B cell (primary cell): ENCODE measurements around the gene ITPR1. TPM values are rescaled to one million over a fixed set of nuclear protein-coding genes. Genes with fewer than 3 reads are reported as not detected.

Experiments
- ATAC-seq: fragments of 200-7000 bp; cut with Tn5 transposase; one replicate; pipeline ENCODE4 v1.10.0; 2021; ENCODE audit warnings: low read depth, mild to moderate bottlenecking, moderate number of reproducible peaks, moderate library complexity
- CTCF ChIA-PET: fragments of 350-600 bp; sonication (Branson Sonifier 250); formaldehyde crosslinking; loops from one replicate; lab custom pipeline; 2021; ENCODE audit warnings: antibody characterized with exemption, inconsistent platforms; lab: Charles Lee
- POLR2A ChIA-PET: fragments of 350-600 bp; sonication (Branson Sonifier 250); formaldehyde crosslinking; loops from one replicate; lab custom pipeline; 2021; ENCODE audit warnings: antibody characterized with exemption; lab: Charles Lee
- DNase-seq: peaks from one replicate; pipeline ENCODE4 v3.0.0; 2013
- H2AFZ ChIP-seq: 2 replicates; pipeline ENCODE4 v1.6.1; 2012; ENCODE audit warnings: mild to moderate bottlenecking, low read depth, low read length; ENCODE audit not compliant: insufficient read depth, poor library complexity, severe bottlenecking
- H3K27ac ChIP-seq, 2 donors: 1 replicate in 1 of 2; 2 replicates in 1 of 2; pipeline ENCODE4 v1.5.1; 2012 to 2013; ENCODE audit warnings: low read length in 2 of 2, mild to moderate bottlenecking in 2 of 2, moderate library complexity in 1 of 2
- H3K27me3 ChIP-seq, 4 experiments: fragments of 200-600 bp in 1 of 4; sonication (generic) in 1 of 4; replicated peaks in 1 of 4; 1 replicate in 2 of 4; 2 replicates in 2 of 4; pipeline versions ENCODE4 v1.6.1 to v1.7.0; 2013 to 2016; ENCODE audit warnings: low read length in 3 of 4, mild to moderate bottlenecking in 2 of 4, mixed read lengths in 1 of 4, moderate library complexity in 1 of 4; ENCODE audit not compliant: insufficient read depth in 4 of 4, control insufficient read depth in 3 of 4; ENCODE audit errors: control extremely low read depth in 1 of 4
- H3K36me3 ChIP-seq, 2 experiments: replicated peaks in 1 of 2; 1 replicate in 1 of 2; 2 replicates in 1 of 2; pipeline versions ENCODE4 v1.6.1 to v1.7.1; 2013; ENCODE audit warnings: low read length in 1 of 2; ENCODE audit not compliant: insufficient read depth in 2 of 2, control insufficient read depth in 1 of 2; ENCODE audit errors: control extremely low read depth in 1 of 2, extremely low read depth in 1 of 2
- H3K4me1 ChIP-seq, 2 donors: fragments of 200-600 bp in 1 of 2; sonication (generic) in 1 of 2; 1 replicate in 1 of 2; 2 replicates in 1 of 2; pipeline versions ENCODE4 v1.5.1 to v1.6.1; 2013 to 2017; ENCODE audit warnings: low read length in 2 of 2; ENCODE audit not compliant: control insufficient read depth in 2 of 2, insufficient read depth in 2 of 2
- H3K4me2 ChIP-seq: replicated peaks from 2 replicates; pipeline ENCODE3; 2012; ENCODE audit warnings: mild to moderate bottlenecking, low read depth, low read length; ENCODE audit not compliant: poor library complexity, severe bottlenecking
- H3K4me3 ChIP-seq, 5 experiments: fragments of 200-600 bp in 1 of 5; sonication (generic) in 1 of 5; 1 replicate in 3 of 5; 2 replicates in 2 of 5; pipeline versions ENCODE4 v1.5.1 to v1.7.0; 2011 to 2016; ENCODE audit warnings: low read length in 4 of 5, mild to moderate bottlenecking in 4 of 5, low read depth in 2 of 5, control low read depth in 1 of 5, moderate library complexity in 1 of 5; ENCODE audit not compliant: insufficient read depth in 1 of 5; ENCODE audit errors: control extremely low read depth in 1 of 5, extremely low read depth in 1 of 5
- H3K79me2 ChIP-seq: fragments of 200-600 bp; sonication (generic); one replicate; pipeline ENCODE4 v1.6.0; 2016; ENCODE audit warnings: low read length; ENCODE audit not compliant: control insufficient read depth, insufficient read depth
- H3K9ac ChIP-seq: fragments of 200-600 bp; sonication (generic); 2 replicates; pipeline ENCODE4 v1.6.1; 2017; ENCODE audit warnings: mild to moderate bottlenecking, low read length, moderate library complexity
- H3K9me3 ChIP-seq, 3 donors: one replicate each; pipeline versions ENCODE4 v1.6.1 to v1.7.1; 2013; ENCODE audit warnings: low read length in 2 of 3; ENCODE audit not compliant: control insufficient read depth in 2 of 3, insufficient read depth in 1 of 3; ENCODE audit errors: control extremely low read depth in 1 of 3
- H4K20me1 ChIP-seq: 2 replicates; pipeline ENCODE4 v1.6.0; 2012; ENCODE audit warnings: mild to moderate bottlenecking, low read length; ENCODE audit not compliant: insufficient read depth, control insufficient read depth, poor library complexity, severe bottlenecking
- H3K27ac Mint-ChIP-seq: one replicate; pipeline ENCODE4 v1.8.0; 2021; ENCODE audit warnings: mixed read lengths
- H3K27me3 Mint-ChIP-seq: one replicate; pipeline ENCODE4 v1.8.0; 2021; ENCODE audit warnings: mixed read lengths
- H3K4me1 Mint-ChIP-seq: one replicate; pipeline ENCODE4 v1.8.0; 2021; ENCODE audit warnings: mixed read lengths
- H3K4me3 Mint-ChIP-seq: one replicate; pipeline ENCODE4 v1.8.0; 2021; ENCODE audit warnings: mixed read lengths
- H3K9me3 Mint-ChIP-seq: one replicate; pipeline ENCODE4 v1.8.0; 2022; ENCODE audit warnings: mixed read lengths; ENCODE audit not compliant: insufficient read depth
- CTCF ChIP-seq: fragments of 200-600 bp; IDR thresholded peaks from one replicate; pipeline ENCODE4 v1.8.0; 2022; ENCODE audit warnings: antibody characterized with exemption, mild to moderate bottlenecking
- EZH2 ChIP-seq: IDR thresholded peaks from 2 replicates; pipeline ENCODE4 v1.6.1; 2012; ENCODE audit warnings: borderline replicate concordance, low read depth, mild to moderate bottlenecking, moderate library complexity, low read length; ENCODE audit not compliant: insufficient read depth, poor library complexity, severe bottlenecking
- WGBS: methylation state at CpG from one replicate; pipeline ENCODE4 v1.1.5; 2013; ENCODE audit warnings: missing lambda C conversion rate; ENCODE audit not compliant: insufficient coverage; 5-methylcytosine and 5-hydroxymethylcytosine counted together
- intact Hi-C: fragments of 100-400 bp; cut with micrococcal nuclease; formaldehyde crosslinking; loops from one replicate; pipeline ENCODE4 v1.10.0; 2022
- polyA plus RNA-seq: library from polyadenylated mRNA; depleted of rRNA; stranded (reverse); fragments of >200 nt; gene quantifications from 2 replicates; pipeline ENCODE4 v1.2.3, GENCODE V29; 2012
- total RNA-seq, 2 donors: library from RNA; stranded (reverse); fragments of 120-200 nt in 1 of 2; gene quantifications; 1 replicate in 1 of 2; 2 replicates in 1 of 2; pipeline versions ENCODE4 v1.2.3 to v1.2.4, GENCODE V29; 2013 to 2022

The ITPR1 gene
- total and polyA plus RNA-seq, 2 donors (not counting 1 experiment from before 2014, with no cell fraction given): 64.0 to 332 TPM

- Histone ChIP-seq H3K4me1 (no peaks in the 10 kb centered on the region), H3K27ac (no peak overlapping the region), H3K9me3 (peaks cover 0 to 3% (median 0%) of the 10 kb centered on the region in 3 donors), H3K9ac (no peak overlapping the region), H3K4me3 (no peak overlapping the region), H4K20me1 (no peaks in the 10 kb centered on the region), H3K4me2 (no peak overlapping the region), H3K79me2 (no peaks in the 10 kb centered on the region), H3K36me3 (peaks cover 33 to 94% of the 10 kb centered on the region in 2 experiments), H2AFZ (no peak overlapping the region), H3K27me3 (no peaks in the 10 kb centered on the region)
- DNase-seq: no peak
- TF ChIP-seq CTCF: no peak
- TF ChIP-seq EZH2: no peak
- POLR2A ChIA-PET: interaction anchor here (0.6 kb wide), 1 partner anchor 155 kb away, joined by 4 read pairs; no protein-coding TSS in a partner anchor
- intact Hi-C loops: no loop called here
- CTCF ChIA-PET: interaction anchor here (2.4 kb wide), 1 partner anchor 21 kb away, joined by 6 read pairs; no protein-coding TSS in a partner anchor
- Mint-ChIP-seq H3K4me1 (peaks cover 6% of the 10 kb centered on the region), H3K27me3 (no peaks in the 10 kb centered on the region), H3K27ac (no peak overlapping the region), H3K9me3 (peaks cover 3% of the 10 kb centered on the region), H3K4me3 (no peak overlapping the region)
- no peak for ATAC-seq
- WGBS: no CpG with 5 or more reads among the region's 1 CpG
Measured at GRCh38 chr3:4690277-4690676, 197.1 kb downstream of the ITPR1 start.

- Histone ChIP-seq H3K27ac (no peak overlapping the region), H3K9me3 (peaks cover 0 to 3% (median 0%) of the 10 kb centered on the region in 3 donors), H3K4me1 (no peaks in the 10 kb centered on the region), H3K36me3 (peaks cover 35 to 90% of the 10 kb centered on the region in 2 experiments), H3K9ac (no peak overlapping the region), H2AFZ (no peak overlapping the region), H3K79me2 (peaks cover 5% of the 10 kb centered on the region), H3K4me3 (no peak overlapping the region), H4K20me1 (peaks cover 15% of the 10 kb centered on the region), H3K27me3 (no peaks in the 10 kb centered on the region), H3K4me2 (no peak overlapping the region)
- ChIA-PET POLR2A (no interaction called here), CTCF (no interaction called here)
- H3K4me3 Mint-ChIP-seq: no peak overlapping the region
- WGBS: 80% methylated on average over 11 of the region's 13 CpGs
- no peaks in the 10 kb centered on the region for H3K27me3 Mint-ChIP-seq
- H3K27ac Mint-ChIP-seq: no peak overlapping the region
- H3K4me1 Mint-ChIP-seq: peaks cover 6% of the 10 kb centered on the region
- intact Hi-C loops: no loop called here
- H3K9me3 Mint-ChIP-seq: peaks cover 3% of the 10 kb centered on the region
- DNase-seq (no peak), ATAC-seq (peak; percentile 21)
- TF ChIP-seq CTCF (no peak), EZH2 (no peak)
Measured at GRCh38 chr3:4693620-4694019, 200.5 kb downstream of the ITPR1 start.
